ENCODE data around the gene PTGES2. TPM values are rescaled to one million over a fixed set of nuclear protein-coding genes. Genes with fewer than 3 reads are reported as not detected.

PTGES2 gene
- total and polyA plus RNA-seq, 2 of the 13 experiments (the other 11 are each of a cell fraction or from before 2014, with no cell fraction given) = 63.7 to 79.8 TPM

- TF ChIP-seq, protein P1, sequence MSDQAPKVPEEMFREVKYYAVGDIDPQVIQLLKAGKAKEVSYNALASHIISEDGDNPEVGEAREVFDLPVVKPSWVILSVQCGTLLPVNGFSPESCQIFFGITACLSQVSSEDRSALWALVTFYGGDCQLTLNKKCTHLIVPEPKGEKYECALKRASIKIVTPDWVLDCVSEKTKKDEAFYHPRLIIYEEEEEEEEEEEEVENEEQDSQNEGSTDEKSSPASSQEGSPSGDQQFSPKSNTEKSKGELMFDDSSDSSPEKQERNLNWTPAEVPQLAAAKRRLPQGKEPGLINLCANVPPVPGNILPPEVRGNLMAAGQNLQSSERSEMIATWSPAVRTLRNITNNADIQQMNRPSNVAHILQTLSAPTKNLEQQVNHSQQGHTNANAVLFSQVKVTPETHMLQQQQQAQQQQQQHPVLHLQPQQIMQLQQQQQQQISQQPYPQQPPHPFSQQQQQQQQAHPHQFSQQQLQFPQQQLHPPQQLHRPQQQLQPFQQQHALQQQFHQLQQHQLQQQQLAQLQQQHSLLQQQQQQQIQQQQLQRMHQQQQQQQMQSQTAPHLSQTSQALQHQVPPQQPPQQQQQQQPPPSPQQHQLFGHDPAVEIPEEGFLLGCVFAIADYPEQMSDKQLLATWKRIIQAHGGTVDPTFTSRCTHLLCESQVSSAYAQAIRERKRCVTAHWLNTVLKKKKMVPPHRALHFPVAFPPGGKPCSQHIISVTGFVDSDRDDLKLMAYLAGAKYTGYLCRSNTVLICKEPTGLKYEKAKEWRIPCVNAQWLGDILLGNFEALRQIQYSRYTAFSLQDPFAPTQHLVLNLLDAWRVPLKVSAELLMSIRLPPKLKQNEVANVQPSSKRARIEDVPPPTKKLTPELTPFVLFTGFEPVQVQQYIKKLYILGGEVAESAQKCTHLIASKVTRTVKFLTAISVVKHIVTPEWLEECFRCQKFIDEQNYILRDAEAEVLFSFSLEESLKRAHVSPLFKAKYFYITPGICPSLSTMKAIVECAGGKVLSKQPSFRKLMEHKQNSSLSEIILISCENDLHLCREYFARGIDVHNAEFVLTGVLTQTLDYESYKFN (CRISPR knock-in tag; conservative IDR thresholded peaks at IDR 0.05) = peak; percentile 76
- TF ChIP-seq NONO (IDR thresholded peaks at IDR 0.05) = no peak
- TF ChIP-seq NONO (CRISPR knock-in tag; conservative IDR thresholded peaks at IDR 0.05) = no peak
- TF ChIP-seq HBP1 (CRISPR knock-in tag; IDR thresholded peaks at IDR 0.05; ENCODE audit: low read depth) = peak; percentile 30; the same call in 1 of the 2 replicates
- TF ChIP-seq KMT2A (CRISPR knock-in tag; IDR thresholded peaks at IDR 0.05) = peak; percentile 47
- TF ChIP-seq ZNF224 (CRISPR knock-in tag; IDR thresholded peaks at IDR 0.05) = peak; percentile 91
- TF ChIP-seq MTF1 (CRISPR knock-in tag; IDR thresholded peaks at IDR 0.05) = no peak
- no peak for TF ChIP-seq SOX13 (IDR thresholded peaks at IDR 0.05)
- TF ChIP-seq SOX13 (CRISPR knock-in tag; conservative IDR thresholded peaks at IDR 0.05 in 1 of 2, IDR thresholded peaks at IDR 0.05 in 1 of 2) = no peak; a peak in 1 of 4 replicates
- no peak for TF ChIP-seq ZNF260 (CRISPR knock-in tag; IDR thresholded peaks at IDR 0.05; ENCODE audit: borderline replicate concordance, low read depth)
- no peak for TF ChIP-seq PHF5A (CRISPR knock-in tag; IDR thresholded peaks at IDR 0.05; ENCODE audit: low read depth, unreplicated experiment)
- TF ChIP-seq GFI1 (CRISPR knock-in tag; IDR thresholded peaks at IDR 0.05; ENCODE audit: borderline replicate concordance) = 0 out of 2 replicates have a peak, but pooled peaks have one; percentile 31
- TF ChIP-seq SETDB1 (CRISPR knock-in tag; IDR thresholded peaks at IDR 0.05; ENCODE audit: borderline replicate concordance) = no peak
- TF ChIP-seq DBP (CRISPR knock-in tag; IDR thresholded peaks at IDR 0.05; ENCODE audit: not compliant biosample characterization) = peak; percentile 61
- TF ChIP-seq CHD2 (IDR thresholded peaks at IDR 0.05; ENCODE audit: low read depth, low read length) = no peak
- TF ChIP-seq, protein P2, sequence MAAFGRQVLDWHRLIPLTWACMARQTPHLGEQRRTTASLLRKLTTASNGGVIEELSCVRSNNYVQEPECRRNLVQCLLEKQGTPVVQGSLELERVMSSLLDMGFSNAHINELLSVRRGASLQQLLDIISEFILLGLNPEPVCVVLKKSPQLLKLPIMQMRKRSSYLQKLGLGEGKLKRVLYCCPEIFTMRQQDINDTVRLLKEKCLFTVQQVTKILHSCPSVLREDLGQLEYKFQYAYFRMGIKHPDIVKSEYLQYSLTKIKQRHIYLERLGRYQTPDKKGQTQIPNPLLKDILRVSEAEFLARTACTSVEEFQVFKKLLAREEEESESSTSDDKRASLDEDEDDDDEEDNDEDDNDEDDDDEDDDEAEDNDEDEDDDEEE (CRISPR knock-in tag; IDR thresholded peaks at IDR 0.05) = 0 out of 2 replicates have a peak, but pooled peaks have one; percentile 17
- peak; percentile 77 for TF ChIP-seq SALL2 (CRISPR knock-in tag; IDR thresholded peaks at IDR 0.05)
- TF ChIP-seq ZBTB37 (CRISPR knock-in tag; IDR thresholded peaks at IDR 0.05) = no peak
- peak; percentile 88; the same call in 1 of the 2 replicates for TF ChIP-seq NFIB (CRISPR knock-in tag; IDR thresholded peaks at IDR 0.05; ENCODE audit: borderline replicate concordance)
- TF ChIP-seq KDM1A (CRISPR knock-in tag; IDR thresholded peaks at IDR 0.05) = no peak
These were observed 29.0 kb downstream of the PTGES2 start (continued) for GRCh38 chr9:128098297-128099230.
